Measurements from ENCODE around the gene HSBP1. TPM values are rescaled to one million over a fixed set of nuclear protein-coding genes. Genes with fewer than 3 reads are reported as not detected.

The HSBP1 gene
- total RNA-seq, 1 donor from 2014 or later: 22.0 TPM

- Histone ChIP-seq H3K4me3 (ENCODE audit: low read depth, low read length) (no peak overlapping the region), H3K36me3 (ENCODE audit: control insufficient read depth, insufficient read depth, low read length) (no peaks in the 10 kb centered on the region), H3K27me3 (ENCODE audit: control insufficient read depth, insufficient read depth, low read length) (no peaks in the 10 kb centered on the region)
- TF ChIP-seq CTCF (IDR thresholded peaks at IDR 0.05; ENCODE audit: insufficient read depth, low read length, poor library complexity, severe bottlenecking): no peak
- no peak for DNase-seq (ENCODE audit: low read depth)
Observed at GRCh38 chr16:83835586-83836566, 28.1 kb downstream of the HSBP1 start.

- H3K36me3 ChIP-seq (ENCODE audit: control insufficient read depth, insufficient read depth, low read length): no peaks in the 10 kb centered on the region
- H3K4me3 ChIP-seq (ENCODE audit: low read depth, low read length): no peak overlapping the region
- no peak for DNase-seq (ENCODE audit: low read depth)
- H3K27me3 ChIP-seq (ENCODE audit: control insufficient read depth, insufficient read depth, low read length): no peaks in the 10 kb centered on the region
- TF ChIP-seq CTCF (IDR thresholded peaks at IDR 0.05; ENCODE audit: insufficient read depth, low read length, poor library complexity, severe bottlenecking): no peak
Observed at GRCh38 chr16:83837566-83837965, 29.8 kb downstream of the HSBP1 start.

- Histone ChIP-seq H3K4me3 (ENCODE audit: low read depth, low read length) (no peak overlapping the region), H3K36me3 (ENCODE audit: control insufficient read depth, insufficient read depth, low read length) (no peaks in the 10 kb centered on the region), H3K27me3 (ENCODE audit: control insufficient read depth, insufficient read depth, low read length) (no peaks in the 10 kb centered on the region)
- no peak for DNase-seq (ENCODE audit: low read depth)
- no peak for TF ChIP-seq CTCF (IDR thresholded peaks at IDR 0.05; ENCODE audit: insufficient read depth, low read length, poor library complexity, severe bottlenecking)
Observed at GRCh38 chr16:83838151-83838550, 30.4 kb downstream of the HSBP1 start.

- DNase-seq (ENCODE audit: low read depth): no peak
- no peaks in the 10 kb centered on the region for H3K27me3 ChIP-seq (ENCODE audit: control insufficient read depth, insufficient read depth, low read length)
- no peaks in the 10 kb centered on the region for H3K36me3 ChIP-seq (ENCODE audit: control insufficient read depth, insufficient read depth, low read length)
- H3K4me3 ChIP-seq (ENCODE audit: low read depth, low read length): no peak overlapping the region
- TF ChIP-seq CTCF (IDR thresholded peaks at IDR 0.05; ENCODE audit: insufficient read depth, low read length, poor library complexity, severe bottlenecking): no peak
Observed at GRCh38 chr16:83839561-83839960, 31.8 kb downstream of the HSBP1 start.

- no peak for DNase-seq (ENCODE audit: low read depth)
- Histone ChIP-seq H3K4me3 (ENCODE audit: low read depth, low read length) (no peak overlapping the region), H3K36me3 (ENCODE audit: control insufficient read depth, insufficient read depth, low read length) (no peaks in the 10 kb centered on the region), H3K27me3 (ENCODE audit: control insufficient read depth, insufficient read depth, low read length) (no peaks in the 10 kb centered on the region)
- no peak for TF ChIP-seq CTCF (IDR thresholded peaks at IDR 0.05; ENCODE audit: insufficient read depth, low read length, poor library complexity, severe bottlenecking)
Observed at GRCh38 chr16:83840060-83840617, 32.4 kb downstream of the HSBP1 start.
